A549 (cell line): ENCODE results near the gene FAM227B. TPM values are rescaled to one million over a fixed set of nuclear protein-coding genes. Genes with fewer than 3 reads are reported as not detected.

Source experiments
- ATAC-seq, 2 experiments: fragments of 200-7000 bp in 1 of 2; fragments of >200 bp in 1 of 2; cut with Nextera tagmentation in 1 of 2; cut with Tn5 transposase in 1 of 2; 3 replicates each; pipeline versions ENCODE4 v1.8.0 to v1.9.1; 2018 to 2020; ENCODE audit warnings: mild to moderate bottlenecking in 1 of 2, moderate library complexity in 1 of 2
- CTCF ChIA-PET: fragments of 300-600 bp; sonication (Branson Sonifier 250); formaldehyde crosslinking; extraction: SDS; loops from one replicate; lab custom pipeline; 2021; ENCODE audit warnings: antibody characterized with exemption, inconsistent platforms; lab: Yijun Ruan, JAX
- POLR2A ChIA-PET: fragments of 350-600 bp; formaldehyde crosslinking; extraction: SDS; loops from one replicate; lab custom pipeline; 2021; ENCODE audit warnings: antibody characterized with exemption, inconsistent platforms; lab: Yijun Ruan, JAX
- DNase-seq, 2 experiments: peaks; one replicate each; pipeline versions ENCODE4 v3.0.0 to v3.0.0-alpha.2; 2011 to 2016; ENCODE audit warnings: low read depth in 1 of 2, low spot score in 1 of 2
- FAIRE-seq: peaks from 2 replicates; lab custom pipeline; 2011; peaks lifted over from hg19 to GRCh38; lab: Jason Lieb, UNC
- H3K27ac ChIP-seq, 2 experiments: fragments of >200 bp; sonication (Bioruptor Twin); formaldehyde crosslinking; 3 replicates each; pipeline ENCODE4 v1.5.1; 2016 to 2017
- H3K4me1 ChIP-seq: fragments of >200 bp; sonication (Bioruptor Twin); formaldehyde crosslinking; 3 replicates; pipeline ENCODE4 v1.6.1; 2016
- H3K4me2 ChIP-seq: fragments of >200 bp; sonication (Bioruptor Twin); formaldehyde crosslinking; 3 replicates; pipeline ENCODE4 v1.6.1; 2016
- H3K4me3 ChIP-seq: fragments of >200 bp; sonication (Bioruptor Twin); formaldehyde crosslinking; 3 replicates; pipeline ENCODE4 v1.5.1; 2016
- H3K9me3 ChIP-seq: fragments of >200 bp; sonication (Bioruptor Twin); formaldehyde crosslinking; 3 replicates; pipeline ENCODE4 v1.6.1; 2016
- CBX2 ChIP-seq: fragments of 200-600 bp; sonication (generic); IDR thresholded peaks from 2 replicates; pipeline ENCODE4 v1.6.1; 2016; ENCODE audit warnings: low read depth, mild to moderate bottlenecking, borderline replicate concordance
- EP300 ChIP-seq, 2 experiments: fragments of >200 bp; sonication (Bioruptor Twin); formaldehyde crosslinking; IDR thresholded peaks; 2 replicates in 1 of 2; 3 replicates in 1 of 2; pipeline ENCODE4 v1.6.1; 2016 to 2017
- FOSL2 ChIP-seq, 2 experiments: fragments of 450-650 bp in 1 of 2; fragments of >200 bp in 1 of 2; sonication (Bioruptor Twin) in 1 of 2; formaldehyde crosslinking; IDR thresholded peaks; 2 replicates each; pipeline versions ENCODE4 v1.5.0 to v1.6.1; 2016 to 2020; ENCODE audit warnings: mild to moderate bottlenecking in 1 of 2, moderate library complexity in 1 of 2
- FOXS1 ChIP-seq: fragments of 250-450 bp; sonication (Bioruptor Pico); IDR thresholded peaks from 2 replicates; pipeline ENCODE4 v1.5.0; 2020; ENCODE audit warnings: mild to moderate bottlenecking, moderate library complexity
- HEYL ChIP-seq: fragments of 250-450 bp; sonication (Bioruptor Pico); IDR thresholded peaks from 2 replicates; pipeline ENCODE4 v1.8.0; 2021; ENCODE audit warnings: mild to moderate bottlenecking, moderate library complexity
- JUN ChIP-seq, 2 experiments: fragments of >200 bp; sonication (Bioruptor Twin); formaldehyde crosslinking; IDR thresholded peaks; 2 replicates in 1 of 2; 3 replicates in 1 of 2; pipeline ENCODE4 v1.6.1; 2016 to 2017
- MAFK ChIP-seq: fragments of 450-650 bp; IDR thresholded peaks from 2 replicates; pipeline ENCODE4 v1.6.1; 2014; ENCODE audit not compliant: partially characterized antibody
- MAZ ChIP-seq: fragments of 150-350 bp; IDR thresholded peaks from 2 replicates; pipeline ENCODE4 v1.6.1; 2014; ENCODE audit warnings: antibody characterized with exemption, low read depth, low read length, borderline replicate concordance
- MYC ChIP-seq: IDR thresholded peaks from 2 replicates; pipeline ENCODE4 v1.6.1; 2012; ENCODE audit warnings: mild to moderate bottlenecking, inconsistent platforms, low read length, improper control_type of control experiment, borderline replicate concordance
- NFE2L2 ChIP-seq: fragments of 150-350 bp; conservative IDR thresholded peaks from 2 replicates; pipeline ENCODE4 v1.6.1; 2014; ENCODE audit warnings: low read length
- RARB ChIP-seq: fragments of 250-450 bp; sonication (Bioruptor Pico); IDR thresholded peaks from 2 replicates; pipeline ENCODE4 v1.8.0; 2021; ENCODE audit warnings: mild to moderate bottlenecking, moderate library complexity
- SREBF2 ChIP-seq: fragments of 450-650 bp; IDR thresholded peaks from 2 replicates; pipeline ENCODE4 v1.6.1; 2014; ENCODE audit warnings: mild to moderate bottlenecking, moderate library complexity
- TP53 ChIP-seq: fragments of 250-450 bp; sonication (Bioruptor Pico); IDR thresholded peaks from 2 replicates; pipeline ENCODE4 v1.5.0; 2021; ENCODE audit warnings: mild to moderate bottlenecking, moderate library complexity
- ZC3H11A ChIP-seq: fragments of 450-650 bp; IDR thresholded peaks from 2 replicates; pipeline ENCODE4 v1.6.1; 2014; ENCODE audit warnings: antibody characterized with exemption, mild to moderate bottlenecking
- ZSCAN20 ChIP-seq: fragments of 250-450 bp; sonication (Bioruptor Pico); IDR thresholded peaks from 2 replicates; pipeline ENCODE4 v1.8.0; 2022; ENCODE audit warnings: mild to moderate bottlenecking, moderate library complexity
- WGBS: methylation state at CpG from one replicate; pipeline ENCODE4 v1.1.6; 2017; ENCODE audit errors: missing lambda C conversion rate; 5-methylcytosine and 5-hydroxymethylcytosine counted together
- polyA plus RNA-seq, 4 experiments: library from polyadenylated mRNA; depleted of rRNA in 3 of 4; stranded (reverse); fragments of >200 nt; fragmentation: RNase III in 1 of 4; extraction: RNeasy Plus Mini Kit Qiagen cat#74134 plus additional on column Dnase treatment in 1 of 4; gene quantifications; 2 replicates in 3 of 4; 3 replicates in 1 of 4; pipeline ENCODE4 v1.2.3, GENCODE V29; 2011 to 2017
- TF ChIP-seq, protein P1 (sequence below): fragments of >200 bp; sonication (Bioruptor Twin); formaldehyde crosslinking; IDR thresholded peaks from 2 replicates; pipeline ENCODE4 v1.6.1; 2016
- TF ChIP-seq, protein P2 (sequence below): fragments of >200 bp; sonication (Bioruptor Twin); formaldehyde crosslinking; IDR thresholded peaks from 3 replicates; pipeline ENCODE4 v1.6.1; 2016
- TF ChIP-seq, protein P3 (sequence below): IDR thresholded peaks from 2 replicates; pipeline ENCODE4 v1.6.1; 2012; ENCODE audit warnings: low read depth, borderline replicate concordance
- TF ChIP-seq, protein P4 (sequence below): fragments of 250-450 bp; sonication (Bioruptor Pico); IDR thresholded peaks from 2 replicates; pipeline ENCODE4 v1.5.0; 2021; ENCODE audit warnings: mild to moderate bottlenecking, moderate library complexity, borderline replicate concordance
- TF ChIP-seq, protein P5 (sequence below): fragments of 150-350 bp; IDR thresholded peaks from 2 replicates; pipeline ENCODE4 v1.6.1; 2014; ENCODE audit warnings: low read depth, mild to moderate bottlenecking, low read length
- TF ChIP-seq, protein P6 (sequence below): fragments of 250-450 bp; sonication (Bioruptor Pico); IDR thresholded peaks from 2 replicates; pipeline ENCODE4 v1.5.0; 2020; ENCODE audit warnings: low read depth, mild to moderate bottlenecking, moderate library complexity
- TF ChIP-seq, protein P7 (sequence below): fragments of 450-650 bp; IDR thresholded peaks from 2 replicates; pipeline ENCODE4 v1.6.1; 2014; ENCODE audit warnings: antibody characterized with exemption

The FAM227B gene
- polyA plus RNA-seq, 2 of the 4 experiments (the other 2 are of a cell fraction): 1.9 to 3.7 TPM

DNA sequence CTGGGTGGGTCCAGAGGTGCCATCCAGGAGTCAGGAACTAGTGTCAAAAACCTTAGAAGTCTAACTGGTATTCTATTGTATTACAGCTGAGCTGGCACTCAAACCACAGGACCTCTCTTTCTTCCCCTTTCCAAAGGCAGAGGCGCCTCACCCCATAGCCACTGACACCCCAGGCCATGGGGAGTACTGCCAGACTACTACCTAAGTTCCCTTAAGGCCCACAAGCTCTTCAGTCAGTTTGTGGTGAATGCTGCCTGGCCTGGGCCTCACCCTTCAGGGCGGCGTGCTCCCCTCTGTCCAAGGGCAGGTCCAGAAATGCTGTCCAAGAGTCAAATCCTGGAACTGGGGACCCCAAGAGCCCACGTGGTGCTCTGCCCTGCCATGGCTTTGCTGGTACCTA is 240.6 kb downstream of the FAM227B start:
- FAIRE-seq (no peak), ATAC-seq (no peak), DNase-seq (no peak)
- POLR2A ChIA-PET: no interaction called here
- Histone ChIP-seq H3K9me3 (no peaks in the 10 kb centered on the region), H3K4me3 (no peak overlapping the region), H3K4me2 (no peak overlapping the region), H3K27ac (no peak overlapping the region), H3K4me1 (peaks cover 10% of the 10 kb centered on the region; the same call in 2 of the 3 replicates)
- TF ChIP-seq, protein P1, sequence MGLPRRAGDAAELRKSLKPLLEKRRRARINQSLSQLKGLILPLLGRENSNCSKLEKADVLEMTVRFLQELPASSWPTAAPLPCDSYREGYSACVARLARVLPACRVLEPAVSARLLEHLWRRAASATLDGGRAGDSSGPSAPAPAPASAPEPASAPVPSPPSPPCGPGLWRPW: no peak
- TF ChIP-seq MAZ: no peak
- no peak for TF ChIP-seq ZSCAN20 (CRISPR knock-in tag)
- TF ChIP-seq, protein P2, sequence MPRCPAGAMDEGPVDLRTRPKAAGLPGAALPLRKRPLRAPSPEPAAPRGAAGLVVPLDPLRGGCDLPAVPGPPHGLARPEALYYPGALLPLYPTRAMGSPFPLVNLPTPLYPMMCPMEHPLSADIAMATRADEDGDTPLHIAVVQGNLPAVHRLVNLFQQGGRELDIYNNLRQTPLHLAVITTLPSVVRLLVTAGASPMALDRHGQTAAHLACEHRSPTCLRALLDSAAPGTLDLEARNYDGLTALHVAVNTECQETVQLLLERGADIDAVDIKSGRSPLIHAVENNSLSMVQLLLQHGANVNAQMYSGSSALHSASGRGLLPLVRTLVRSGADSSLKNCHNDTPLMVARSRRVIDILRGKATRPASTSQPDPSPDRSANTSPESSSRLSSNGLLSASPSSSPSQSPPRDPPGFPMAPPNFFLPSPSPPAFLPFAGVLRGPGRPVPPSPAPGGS: no peak
- TF ChIP-seq, protein P3, sequence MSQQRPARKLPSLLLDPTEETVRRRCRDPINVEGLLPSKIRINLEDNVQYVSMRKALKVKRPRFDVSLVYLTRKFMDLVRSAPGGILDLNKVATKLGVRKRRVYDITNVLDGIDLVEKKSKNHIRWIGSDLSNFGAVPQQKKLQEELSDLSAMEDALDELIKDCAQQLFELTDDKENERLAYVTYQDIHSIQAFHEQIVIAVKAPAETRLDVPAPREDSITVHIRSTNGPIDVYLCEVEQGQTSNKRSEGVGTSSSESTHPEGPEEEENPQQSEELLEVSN: no peak
- no peak for TF ChIP-seq EP300 (IDR thresholded peaks at IDR 0.05)
- no peak for TF ChIP-seq FOSL2 (IDR thresholded peaks at IDR 0.05)
- no peak for TF ChIP-seq FOSL2 (CRISPR knock-in tag; IDR thresholded peaks at IDR 0.05)
- TF ChIP-seq FOXS1: no peak
- no peak for TF ChIP-seq CBX2
- TF ChIP-seq, protein P4, sequence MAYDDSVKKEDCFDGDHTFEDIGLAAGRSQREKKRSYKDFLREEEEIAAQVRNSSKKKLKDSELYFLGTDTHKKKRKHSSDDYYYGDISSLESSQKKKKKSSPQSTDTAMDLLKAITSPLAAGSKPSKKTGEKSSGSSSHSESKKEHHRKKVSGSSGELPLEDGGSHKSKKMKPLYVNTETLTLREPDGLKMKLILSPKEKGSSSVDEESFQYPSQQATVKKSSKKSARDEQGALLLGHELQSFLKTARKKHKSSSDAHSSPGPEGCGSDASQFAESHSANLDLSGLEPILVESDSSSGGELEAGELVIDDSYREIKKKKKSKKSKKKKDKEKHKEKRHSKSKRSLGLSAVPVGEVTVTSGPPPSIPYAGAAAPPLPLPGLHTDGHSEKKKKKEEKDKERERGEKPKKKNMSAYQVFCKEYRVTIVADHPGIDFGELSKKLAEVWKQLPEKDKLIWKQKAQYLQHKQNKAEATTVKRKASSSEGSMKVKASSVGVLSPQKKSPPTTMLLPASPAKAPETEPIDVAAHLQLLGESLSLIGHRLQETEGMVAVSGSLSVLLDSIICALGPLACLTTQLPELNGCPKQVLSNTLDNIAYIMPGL (CRISPR knock-in tag): no peak
- TF ChIP-seq HEYL (CRISPR knock-in tag): no peak
- no peak for TF ChIP-seq JUN (IDR thresholded peaks at IDR 0.05)
- TF ChIP-seq, protein P5, sequence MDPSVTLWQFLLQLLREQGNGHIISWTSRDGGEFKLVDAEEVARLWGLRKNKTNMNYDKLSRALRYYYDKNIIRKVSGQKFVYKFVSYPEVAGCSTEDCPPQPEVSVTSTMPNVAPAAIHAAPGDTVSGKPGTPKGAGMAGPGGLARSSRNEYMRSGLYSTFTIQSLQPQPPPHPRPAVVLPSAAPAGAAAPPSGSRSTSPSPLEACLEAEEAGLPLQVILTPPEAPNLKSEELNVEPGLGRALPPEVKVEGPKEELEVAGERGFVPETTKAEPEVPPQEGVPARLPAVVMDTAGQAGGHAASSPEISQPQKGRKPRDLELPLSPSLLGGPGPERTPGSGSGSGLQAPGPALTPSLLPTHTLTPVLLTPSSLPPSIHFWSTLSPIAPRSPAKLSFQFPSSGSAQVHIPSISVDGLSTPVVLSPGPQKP: no peak
- TF ChIP-seq SREBF2: no peak
- TF ChIP-seq TP53 (CRISPR knock-in tag): no peak
- CTCF ChIA-PET: no interaction called here
- WGBS: 25% methylated on average over 2 of the region's 4 CpGs

DNA sequence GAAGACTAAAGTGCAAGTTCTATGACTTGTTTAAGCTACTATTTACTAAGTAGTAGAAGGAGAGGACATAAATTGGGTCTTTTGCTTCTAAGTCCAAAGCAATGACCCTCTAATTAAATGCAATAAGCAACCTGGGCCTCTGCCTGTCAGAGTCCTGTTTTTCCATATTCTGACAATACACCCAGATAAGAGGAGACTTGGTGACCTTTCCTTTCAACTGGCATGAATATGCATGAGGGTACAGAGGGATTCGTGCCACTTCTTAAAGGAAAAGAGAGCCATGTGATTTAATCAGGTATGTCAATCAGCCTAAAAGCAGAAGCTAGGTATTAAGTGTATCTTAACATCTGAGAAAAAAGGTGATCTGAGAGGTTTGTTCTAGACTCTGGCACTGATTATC is 248.3 kb downstream of the FAM227B start:
- CTCF ChIA-PET: no interaction called here
- H3K4me3 ChIP-seq: no peak overlapping the region
- H3K27ac ChIP-seq: no peak overlapping the region
- H3K4me2 ChIP-seq: no peak overlapping the region
- ATAC-seq (no peak), DNase-seq (no peak), FAIRE-seq (no peak)
- no peaks in the 10 kb centered on the region for H3K9me3 ChIP-seq
- 19% methylated on average over 1 of the region's 1 CpG for WGBS
- H3K4me1 ChIP-seq: no peaks in the 10 kb centered on the region
- POLR2A ChIA-PET: no interaction called here
- no peak for TF ChIP-seq MAFK
- no peak for TF ChIP-seq NFE2L2
- no peak for TF ChIP-seq MYC
- no peak for TF ChIP-seq ZC3H11A
- TF ChIP-seq, protein P6, sequence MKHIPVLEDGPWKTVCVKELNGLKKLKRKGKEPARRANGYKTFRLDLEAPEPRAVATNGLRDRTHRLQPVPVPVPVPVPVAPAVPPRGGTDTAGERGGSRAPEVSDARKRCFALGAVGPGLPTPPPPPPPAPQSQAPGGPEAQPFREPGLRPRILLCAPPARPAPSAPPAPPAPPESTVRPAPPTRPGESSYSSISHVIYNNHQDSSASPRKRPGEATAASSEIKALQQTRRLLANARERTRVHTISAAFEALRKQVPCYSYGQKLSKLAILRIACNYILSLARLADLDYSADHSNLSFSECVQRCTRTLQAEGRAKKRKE: no peak
- TF ChIP-seq TP53 (CRISPR knock-in tag): no peak
- no peak for TF ChIP-seq JUN (IDR thresholded peaks at IDR 0.05)
- TF ChIP-seq, protein P7, sequence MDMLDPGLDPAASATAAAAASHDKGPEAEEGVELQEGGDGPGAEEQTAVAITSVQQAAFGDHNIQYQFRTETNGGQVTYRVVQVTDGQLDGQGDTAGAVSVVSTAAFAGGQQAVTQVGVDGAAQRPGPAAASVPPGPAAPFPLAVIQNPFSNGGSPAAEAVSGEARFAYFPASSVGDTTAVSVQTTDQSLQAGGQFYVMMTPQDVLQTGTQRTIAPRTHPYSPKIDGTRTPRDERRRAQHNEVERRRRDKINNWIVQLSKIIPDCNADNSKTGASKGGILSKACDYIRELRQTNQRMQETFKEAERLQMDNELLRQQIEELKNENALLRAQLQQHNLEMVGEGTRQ: no peak
- no peak for TF ChIP-seq FOXS1
- TF ChIP-seq, protein P1: no peak
- no peak for TF ChIP-seq RARB (CRISPR knock-in tag)
- TF ChIP-seq MAZ: no peak
